Neural progenitor cell (in vitro differentiated cells): Measurements from ENCODE around the gene PDE6A.

Experiments
- EZH2 ChIP-seq: fragments of 200-600 bp; sonication (generic); IDR thresholded peaks from 2 replicates; pipeline ENCODE4 v1.6.1; 2017; ENCODE audit warnings: antibody characterized with exemption, mild to moderate bottlenecking, moderate library complexity
- EZH2phosphoT487 ChIP-seq: fragments of 200-600 bp; sonication (generic); IDR thresholded peaks from 2 replicates; pipeline ENCODE4 v1.6.1; 2017; ENCODE audit warnings: antibody characterized with exemption

- no peak for TF ChIP-seq EZH2
- no peak for TF ChIP-seq EZH2phosphoT487
These were observed 91.8 kb downstream of the PDE6A start for GRCh38 chr5:149852641-149853330.
